HG02763 (cell line): ENCODE data around the gene PEX14.

Experiments
- ATAC-seq: cut with Tn5 transposase; IDR thresholded peaks from one replicate; pipeline ENCODE4 v1.9.1; 2021; ENCODE audit warnings: mild to moderate bottlenecking, moderate library complexity; ENCODE audit not compliant: unreplicated experiment

Gene PEX14

GRCh38 chr1:10642403-10643080 is 167.8 kb downstream of the PEX14 start:
- ATAC-seq: no peak

GRCh38 chr1:10643607-10644306 is 169.0 kb downstream of the PEX14 start:
- no peak for ATAC-seq

- ATAC-seq: no peak
Observed at GRCh38 chr1:10644307-10645128, 169.8 kb downstream of the PEX14 start.

- ATAC-seq: no peak
Observed at GRCh38 chr1:10646347-10646861, 171.7 kb downstream of the PEX14 start.

- ATAC-seq: no peak
Observed at GRCh38 chr1:10647414-10648170, 172.8 kb downstream of the PEX14 start.

- no peak for ATAC-seq
Observed at GRCh38 chr1:10648689-10649516, 174.2 kb downstream of the PEX14 start.

- ATAC-seq: no peak
Observed at GRCh38 chr1:10649517-10650201, 174.9 kb downstream of the PEX14 start.

- no peak for ATAC-seq
Observed at GRCh38 chr1:10650556-10651388, 176.0 kb downstream of the PEX14 start.

- ATAC-seq: no peak
Observed at GRCh38 chr1:10651389-10651766, 176.6 kb downstream of the PEX14 start.

GRCh38 chr1:10651793-10652192 is 177.0 kb downstream of the PEX14 start:
- ATAC-seq: no peak

GRCh38 chr1:10652626-10653025 is 177.9 kb downstream of the PEX14 start:
- ATAC-seq: no peak

GRCh38 chr1:10653370-10654125 is 178.8 kb downstream of the PEX14 start:
- ATAC-seq: no peak

GRCh38 chr1:10655002-10655401 is 180.3 kb downstream of the PEX14 start:
- ATAC-seq: no peak

GRCh38 chr1:10656431-10656830 is 181.7 kb downstream of the PEX14 start:
- no peak for ATAC-seq

- no peak for ATAC-seq
Observed at GRCh38 chr1:10657088-10657847, 182.5 kb downstream of the PEX14 start.

GRCh38 chr1:10658396-10659066 is 183.8 kb downstream of the PEX14 start:
- ATAC-seq: no peak
